Activated T-helper 1 cell treated with Interleukin-2 at 50 U/mL for 16 hours (primary cell): ENCODE measurements around the gene MIER3.

Experiments used
- DNase-seq: peaks from one replicate; pipeline ENCODE4 v3.0.0-alpha.2; 2020; ENCODE audit warnings: low read depth

Gene MIER3

GRCh38 chr5:56898213-56898612 lies 53.7 kb downstream of the MIER3 start:
- no peak for DNase-seq

- no peak for DNase-seq
These were observed 55.2 kb downstream of the MIER3 start for GRCh38 chr5:56896763-56897162.

- no peak for DNase-seq
These were observed 58.5 kb downstream of the MIER3 start for GRCh38 chr5:56893251-56893951.

GRCh38 chr5:56881571-56881970 lies 70.4 kb downstream of the MIER3 start:
- DNase-seq, result no peak

- DNase-seq, result no peak
These were observed 75.6 kb downstream of the MIER3 start for GRCh38 chr5:56876327-56876726.

- no peak for DNase-seq
These were observed 78.9 kb downstream of the MIER3 start for GRCh38 chr5:56873056-56873455.

- DNase-seq, result no peak
These were observed 80.1 kb downstream of the MIER3 start for GRCh38 chr5:56871777-56872176.
